GM21390 (cell line): ENCODE data around the gene BTN3A1.
"Not testable (repeated sequence)": the region's sequence is repeated elsewhere in the genome, so short reads cannot be mapped to it uniquely, and the experiment has no call there.

Source experiments
- ATAC-seq: cut with Tn5 transposase; IDR thresholded peaks from one replicate; pipeline ENCODE4 v1.9.1; 2021; ENCODE audit not compliant: unreplicated experiment

The BTN3A1 gene

DNA sequence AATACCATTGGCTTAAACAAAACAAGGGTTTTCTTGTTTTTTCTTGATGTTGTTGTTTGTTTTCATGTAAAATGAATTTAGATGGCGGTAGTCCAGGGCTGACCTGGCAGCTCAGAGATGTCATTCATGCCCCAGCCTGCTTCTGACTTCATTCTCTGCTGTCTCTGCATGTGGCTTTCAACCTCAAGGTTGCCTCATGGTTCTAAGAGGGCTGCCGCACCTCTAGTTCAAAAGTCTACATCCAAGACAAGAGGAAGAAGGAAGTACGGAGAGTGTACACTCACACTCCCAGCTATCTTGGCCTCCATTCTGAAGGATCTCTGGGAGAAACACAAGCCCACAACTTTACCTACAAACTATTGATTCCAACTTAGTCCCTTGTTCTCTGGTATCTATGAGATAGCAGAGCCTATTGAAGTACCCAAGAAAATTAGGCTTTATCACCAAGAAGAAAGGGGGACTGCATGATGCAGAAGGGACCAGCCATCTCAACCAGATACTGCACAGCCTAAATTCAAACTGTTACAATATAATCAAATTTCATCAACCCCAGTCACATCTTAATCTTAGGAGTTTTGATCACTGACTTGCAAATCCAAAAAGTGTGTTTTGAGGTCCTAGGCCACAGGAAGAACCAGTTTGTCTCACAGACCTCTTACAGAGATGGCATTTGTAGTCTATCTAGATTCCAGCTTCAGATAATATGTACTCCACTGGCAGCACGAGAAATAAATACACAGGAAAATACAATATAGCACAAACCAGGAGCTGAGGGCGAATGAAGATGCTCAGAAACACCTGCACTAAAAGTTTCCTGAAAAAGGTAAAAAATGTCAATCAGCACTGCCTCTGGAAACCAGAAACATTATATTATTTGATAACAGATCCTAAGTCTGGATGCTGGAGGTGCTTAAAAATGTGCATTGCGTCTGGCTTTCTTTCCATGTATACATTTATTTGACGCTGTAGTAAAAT lies 37.4 kb downstream of the BTN3A1 start:
- ATAC-seq = no peak

DNA sequence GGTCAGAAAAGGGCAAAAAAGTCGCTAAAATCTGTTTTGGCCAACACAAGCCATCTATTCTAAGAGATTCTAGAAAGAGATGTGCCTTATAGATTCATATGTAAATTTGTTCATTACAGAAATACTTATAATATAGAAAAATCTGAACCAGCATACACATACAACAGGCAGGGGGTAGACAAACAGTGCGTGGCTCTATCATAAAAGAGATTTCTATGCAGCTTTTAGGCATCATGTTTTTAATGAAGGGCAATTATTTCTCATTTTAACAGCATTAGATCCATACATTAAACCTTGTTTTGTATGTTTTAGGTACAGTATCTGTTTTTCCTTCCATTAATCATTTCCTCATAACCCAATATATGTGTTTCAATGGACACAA lies 38.9 kb downstream of the BTN3A1 start:
- ATAC-seq = no peak

DNA sequence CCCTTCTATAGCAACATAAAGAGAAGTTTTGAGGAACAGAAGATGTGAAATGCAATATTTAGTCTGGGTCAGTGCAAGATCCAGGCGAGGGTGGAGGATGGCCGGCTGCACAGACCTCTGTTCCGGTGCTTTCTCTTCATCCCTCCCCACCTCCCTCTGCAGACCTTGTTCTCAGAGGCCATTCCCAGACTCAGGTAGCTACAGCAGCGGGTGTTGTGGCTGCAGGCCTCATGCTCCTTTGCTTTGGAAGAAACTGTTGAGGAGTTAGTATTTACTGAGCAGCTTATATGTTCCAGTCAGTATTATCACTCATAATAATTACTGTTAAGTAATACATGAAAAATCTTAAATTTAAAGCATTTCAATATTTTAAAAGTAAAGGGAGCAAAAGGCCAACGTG lies 39.9 kb downstream of the BTN3A1 start:
- ATAC-seq = no peak

DNA sequence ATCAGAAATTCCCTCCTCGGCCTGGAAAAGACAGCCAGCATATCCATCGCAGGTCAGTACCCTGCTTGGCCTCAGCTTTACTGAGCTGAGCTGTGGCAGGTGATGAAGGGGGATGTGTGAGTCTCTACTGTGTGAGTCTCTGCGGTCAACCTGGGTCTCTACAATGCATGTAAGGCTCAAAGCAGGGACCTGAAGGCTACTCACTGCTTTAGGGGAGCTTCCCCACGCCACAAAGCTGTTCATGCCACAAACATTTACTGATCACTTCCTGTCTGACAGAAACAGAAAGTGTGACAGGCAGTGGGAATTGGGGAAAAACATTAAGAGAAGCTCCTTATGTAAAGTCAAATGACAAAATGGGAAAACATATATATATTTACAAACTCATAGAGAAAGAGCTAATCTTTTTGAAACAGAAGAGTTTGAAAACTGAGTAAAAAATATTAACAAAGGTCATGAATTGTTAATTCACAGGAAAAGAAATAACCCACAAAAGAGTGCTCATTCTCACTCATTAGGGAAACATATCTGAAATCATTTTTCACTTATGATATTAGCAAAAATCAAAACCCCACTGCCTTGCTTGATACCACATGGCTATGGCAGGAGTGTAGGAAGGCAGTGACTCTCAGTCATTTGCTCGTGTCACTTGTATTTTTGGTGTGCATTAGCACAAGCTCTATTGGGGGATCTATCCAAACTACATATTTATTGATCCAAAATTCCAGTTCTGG lies 44.0 kb downstream of the BTN3A1 start:
- ATAC-seq = peak; percentile 65

DNA sequence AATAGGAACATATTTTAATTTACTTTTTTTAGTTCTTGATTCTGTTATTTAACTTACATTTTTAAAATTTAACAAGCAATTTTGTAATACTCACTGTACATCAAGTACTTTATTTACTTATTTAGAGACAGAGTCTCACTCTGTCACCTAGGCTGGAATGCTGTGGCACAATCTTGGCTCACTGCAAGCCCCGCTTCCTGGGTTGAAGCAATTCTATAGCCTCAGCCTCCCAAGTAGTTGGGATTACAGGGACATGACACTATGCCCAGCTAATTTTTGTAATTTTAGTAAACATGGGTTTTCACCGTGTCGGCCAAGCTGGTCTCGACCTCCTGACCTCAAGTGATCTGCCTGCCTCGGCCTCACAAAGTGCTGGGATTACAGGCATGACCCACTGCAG lies 45.2 kb downstream of the BTN3A1 start:
- ATAC-seq = no peak

DNA sequence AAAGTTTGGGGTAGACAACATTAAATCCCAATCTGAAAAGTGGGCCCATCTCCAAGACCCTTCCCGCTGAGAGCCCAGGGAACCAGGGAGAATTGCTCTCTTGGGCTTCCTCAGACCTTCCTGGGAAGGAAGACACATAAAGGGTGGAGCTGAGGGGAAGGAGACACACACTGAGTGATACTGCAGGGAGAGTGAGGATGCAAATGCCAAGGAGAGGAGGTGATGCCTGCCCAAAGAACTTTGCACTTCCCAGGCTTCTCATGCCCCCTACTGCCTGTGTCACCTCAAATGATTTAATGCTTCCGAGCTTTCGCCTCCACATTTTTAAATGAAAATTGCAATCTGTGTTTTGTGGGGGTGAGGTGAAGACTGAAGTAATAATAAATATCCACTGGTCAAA lies 48.2 kb downstream of the BTN3A1 start:
- no peak for ATAC-seq

DNA sequence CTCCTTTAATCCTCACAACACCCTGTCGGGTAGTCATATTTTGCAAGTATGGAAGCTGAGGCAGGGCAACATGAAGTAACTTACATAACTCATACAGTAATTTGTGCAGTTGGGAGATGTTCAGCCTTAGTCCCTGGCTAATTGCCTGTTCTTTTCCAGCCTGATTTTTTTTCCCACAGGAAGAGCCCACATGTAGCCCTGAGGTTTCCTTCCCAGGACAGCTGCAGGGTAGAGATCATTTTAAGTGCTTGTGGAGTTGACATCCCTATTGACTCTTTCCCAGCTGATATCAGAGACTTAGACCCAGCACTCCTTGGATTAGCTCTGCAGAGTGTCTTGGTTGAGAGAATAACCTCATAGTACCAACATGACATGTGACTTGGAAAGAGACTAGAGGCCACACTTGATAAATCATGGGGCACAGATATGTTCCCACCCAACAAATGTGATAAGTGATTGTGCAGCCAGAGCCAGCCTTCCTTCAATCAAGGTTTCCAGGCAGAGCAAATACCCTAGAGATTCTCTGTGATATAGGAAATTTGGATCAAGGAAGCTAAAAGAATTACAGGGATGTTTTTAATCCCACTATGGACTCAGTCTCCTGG lies 50.7 kb downstream of the BTN3A1 start:
- no peak for ATAC-seq

DNA sequence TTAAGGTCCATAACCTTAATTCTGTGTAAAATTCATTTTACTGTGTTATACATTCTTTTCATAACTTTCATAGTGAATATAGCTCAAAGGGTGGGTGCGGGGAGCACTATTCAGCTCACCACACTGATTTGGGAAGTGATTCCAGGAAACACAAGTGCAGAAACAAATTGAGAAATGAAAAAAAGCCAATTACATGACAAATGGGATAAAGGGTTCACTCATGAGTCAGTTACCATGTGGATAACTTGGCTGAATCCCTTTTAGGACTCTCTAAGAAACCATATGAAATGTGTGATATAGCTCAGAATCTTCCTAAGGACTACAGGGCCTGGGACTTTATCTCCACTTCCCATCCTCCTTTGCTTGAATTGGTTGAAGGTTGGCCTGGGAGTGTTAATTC lies 52.6 kb downstream of the BTN3A1 start:
- ATAC-seq = no peak

DNA sequence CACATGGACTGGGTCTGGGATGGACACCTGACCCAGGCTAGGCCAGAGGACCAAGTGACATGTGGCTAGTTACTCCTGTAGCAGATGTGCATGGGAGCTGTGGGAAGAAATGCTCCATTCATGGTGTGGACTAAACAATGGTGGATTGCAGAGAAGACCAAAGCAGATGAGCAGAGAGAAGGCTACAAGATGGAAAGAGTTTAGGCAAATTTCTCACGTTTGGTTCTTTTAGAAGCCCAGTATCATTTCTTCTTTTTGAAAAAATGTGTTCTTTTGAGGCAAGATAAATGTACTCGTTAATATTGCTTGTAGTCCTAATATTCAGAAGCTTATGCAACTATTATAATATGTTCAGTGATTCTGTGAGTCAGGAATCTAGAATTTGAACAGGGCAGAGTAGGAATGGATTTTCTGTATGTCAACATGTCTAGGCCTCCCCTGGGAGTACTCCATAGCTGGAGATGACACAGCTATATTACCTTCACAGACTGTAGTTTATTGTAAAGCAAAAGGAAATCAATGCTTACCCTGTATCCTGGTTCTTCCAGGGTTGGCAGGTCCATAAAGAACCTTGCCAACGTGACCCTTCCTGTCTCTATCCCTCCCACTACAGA lies 53.4 kb downstream of the BTN3A1 start:
- no peak for ATAC-seq

DNA sequence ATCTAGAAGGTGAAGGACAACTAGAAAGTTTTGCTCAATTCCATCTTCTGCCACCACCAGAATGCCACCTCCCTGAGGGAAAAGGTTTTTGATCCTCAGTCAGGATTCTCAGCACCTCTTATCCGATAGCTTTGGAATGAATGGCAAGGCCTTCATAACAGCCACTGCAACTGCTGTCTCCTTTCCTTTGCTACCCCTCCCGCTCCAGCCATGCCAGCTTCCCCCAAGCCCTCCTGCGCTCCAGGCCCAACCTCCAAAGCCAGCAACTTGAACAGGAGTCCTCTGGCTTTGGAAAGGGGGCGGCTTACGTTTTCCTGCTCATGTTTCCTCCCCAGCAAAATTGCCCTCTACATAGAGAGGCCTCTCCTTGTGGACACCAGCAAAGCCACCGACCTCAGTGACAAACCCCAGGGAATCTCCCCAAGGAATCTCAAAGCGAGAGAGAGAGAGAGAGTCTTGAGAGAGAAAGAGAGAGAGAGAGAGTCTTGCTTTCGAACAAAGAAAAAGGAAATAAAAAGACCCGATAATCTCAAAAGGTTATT lies 55.3 kb downstream of the BTN3A1 start:
- peak; percentile 30 for ATAC-seq

DNA sequence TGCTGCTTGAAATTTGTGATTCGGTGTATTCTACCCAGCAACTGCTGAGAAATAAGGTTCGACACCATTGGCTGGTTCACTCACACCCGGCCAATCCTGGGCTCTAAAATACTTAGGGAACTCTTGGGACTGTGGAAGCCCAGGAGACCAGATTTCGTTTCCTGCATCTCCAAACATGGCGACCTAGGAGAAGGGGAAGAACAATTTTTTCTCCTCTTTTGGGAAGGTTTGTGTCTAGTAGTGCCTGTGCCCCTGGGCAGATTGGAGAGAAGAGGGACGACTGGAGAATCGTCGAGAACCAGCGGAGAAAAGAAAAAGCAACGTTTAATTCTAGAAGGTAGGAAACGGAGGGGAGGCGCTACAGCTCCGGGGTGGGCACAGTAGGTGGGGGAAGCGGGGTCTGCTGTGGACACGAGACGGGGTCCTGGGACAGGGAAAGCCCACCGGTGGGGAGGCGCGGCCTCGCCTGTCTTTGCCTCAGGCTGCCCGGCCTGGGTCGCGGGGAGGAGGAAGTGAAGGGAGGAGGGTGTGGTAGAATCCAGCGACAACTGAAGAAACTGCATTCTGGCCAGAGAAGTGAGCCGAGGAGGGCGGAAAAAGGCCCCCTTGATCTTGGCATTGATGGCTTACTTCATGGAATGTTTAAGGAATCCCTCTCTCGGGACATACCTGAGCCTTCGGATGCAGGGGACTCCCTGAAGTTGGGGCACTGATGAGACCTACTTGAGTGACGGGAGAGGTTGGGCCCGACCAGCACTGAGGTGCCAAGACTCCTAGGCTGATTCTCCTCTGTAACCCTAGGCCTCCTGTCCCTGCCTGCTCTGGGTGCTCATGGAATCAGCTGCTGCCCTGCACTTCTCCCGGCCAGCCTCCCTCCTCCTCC lies 56.0 kb downstream of the BTN3A1 start, which contains the start of gene BTN2A1:
Gene BTN2A1 (plus strand): TSS at position 150 of the 883 bp plus-strand sequence. CDS start 682 bp downstream, at position 832.
- peak; percentile 97 for ATAC-seq

DNA sequence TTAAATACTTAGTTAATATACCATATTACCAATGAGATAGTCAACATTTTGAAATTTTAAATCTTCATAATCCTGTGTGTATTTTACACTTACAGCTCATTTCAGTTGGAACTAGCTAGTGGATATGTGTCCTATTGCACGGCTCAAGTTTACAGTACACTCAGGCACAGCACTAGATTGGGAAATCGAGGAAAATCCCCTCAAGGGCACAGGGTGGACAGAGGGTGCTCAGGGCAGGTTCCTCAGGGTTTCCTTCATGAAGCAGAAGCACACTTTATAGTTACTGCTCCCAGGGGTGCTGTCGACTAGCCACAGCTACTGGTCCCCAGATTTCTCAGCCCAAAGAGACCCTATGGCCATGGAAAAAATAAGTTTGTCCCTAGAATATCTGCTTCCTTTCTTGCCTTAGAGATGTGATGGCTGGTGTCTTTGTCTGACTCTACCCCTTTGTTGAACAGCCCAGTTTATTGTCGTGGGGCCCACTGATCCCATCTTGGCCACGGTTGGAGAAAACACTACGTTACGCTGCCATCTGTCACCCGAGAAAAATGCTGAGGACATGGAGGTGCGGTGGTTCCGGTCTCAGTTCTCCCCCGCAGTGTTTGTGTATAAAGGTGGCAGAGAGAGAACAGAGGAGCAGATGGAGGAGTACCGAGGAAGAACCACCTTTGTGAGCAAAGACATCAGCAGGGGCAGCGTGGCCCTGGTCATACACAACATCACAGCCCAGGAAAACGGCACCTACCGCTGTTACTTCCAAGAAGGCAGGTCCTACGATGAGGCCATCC lies 57.1 kb downstream of the BTN3A1 start:
- no peak for ATAC-seq

DNA sequence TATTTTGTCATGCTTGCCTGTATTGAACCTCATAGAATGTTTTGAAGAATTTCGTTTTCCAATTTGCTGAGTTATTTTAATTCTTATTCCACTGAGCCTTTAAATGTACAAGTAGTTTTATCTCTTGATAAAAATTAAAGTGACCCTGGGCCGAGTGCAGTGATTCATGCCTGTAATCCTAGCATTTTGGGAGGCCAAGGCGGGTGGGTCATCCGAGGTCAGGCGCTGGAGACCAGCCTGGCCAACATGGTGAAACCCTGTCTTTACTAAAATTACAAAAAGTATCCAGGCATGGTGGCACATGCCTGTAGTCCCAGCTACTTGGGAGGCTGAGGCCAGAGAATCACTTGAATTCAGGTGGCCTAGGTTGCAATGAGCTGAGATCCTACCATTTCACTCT lies 59.3 kb downstream of the BTN3A1 start:
- ATAC-seq = not testable (repeated sequence)

DNA sequence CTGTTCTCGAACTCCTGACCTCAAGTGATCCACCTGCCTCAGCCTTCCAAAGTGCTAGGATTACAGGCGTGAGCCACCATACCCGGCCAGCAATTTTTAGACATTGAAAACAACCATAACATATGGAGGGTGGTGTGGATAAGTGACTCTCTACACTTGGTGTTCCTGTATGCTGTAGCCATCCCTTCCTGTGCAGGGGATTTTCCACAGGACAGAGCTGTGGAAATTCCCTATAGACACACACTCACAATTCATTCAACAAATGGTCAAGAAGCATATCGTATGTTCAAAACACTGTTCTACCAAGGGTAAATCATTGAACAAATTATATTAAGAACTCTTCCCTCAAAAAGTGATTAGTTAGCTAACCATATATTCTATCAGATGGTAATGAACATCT lies 61.9 kb downstream of the BTN3A1 start:
- ATAC-seq = no peak

DNA sequence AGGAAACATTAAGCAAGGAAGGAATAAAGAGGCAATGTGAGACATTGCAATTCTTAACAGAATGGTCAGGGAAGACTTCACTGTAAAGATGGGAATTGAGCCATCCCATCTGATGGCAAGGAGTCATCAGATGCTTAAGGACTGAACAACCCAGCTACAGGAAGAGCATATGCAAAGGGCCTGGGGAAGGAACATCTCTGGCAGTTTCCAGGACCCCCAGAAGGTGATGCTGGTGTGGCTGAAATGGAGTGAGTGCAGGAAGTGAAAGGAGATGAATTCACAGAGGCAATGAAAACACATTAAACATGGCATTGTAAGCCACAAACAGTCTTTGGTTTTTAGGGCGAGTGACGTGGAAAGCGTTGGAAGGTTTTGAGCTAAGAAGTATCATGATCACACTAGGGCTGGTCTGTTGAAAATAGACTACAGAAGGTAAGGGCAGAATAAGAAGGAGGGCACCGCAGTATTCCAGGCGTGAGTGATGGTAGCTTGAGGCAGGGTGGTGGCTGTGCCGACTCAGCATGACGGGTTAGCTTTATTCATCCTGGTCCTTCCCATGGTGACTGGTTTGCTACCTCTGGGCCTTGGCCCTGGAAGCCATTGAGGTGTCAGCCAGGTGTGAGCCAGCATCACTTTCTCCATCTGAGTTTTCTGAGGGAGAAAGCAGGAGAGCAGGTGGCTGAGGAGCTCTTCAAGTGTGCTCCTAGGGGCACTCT lies 62.5 kb downstream of the BTN3A1 start:
- ATAC-seq = no peak
